ENCODE results near the gene H6PD. TPM values are rescaled to one million over a fixed set of nuclear protein-coding genes. Genes with fewer than 3 reads are reported as not detected.

The H6PD gene
- total and polyA plus RNA-seq, 4 donors = 21.5 to 59.8 (median 32.9) TPM

DNA sequence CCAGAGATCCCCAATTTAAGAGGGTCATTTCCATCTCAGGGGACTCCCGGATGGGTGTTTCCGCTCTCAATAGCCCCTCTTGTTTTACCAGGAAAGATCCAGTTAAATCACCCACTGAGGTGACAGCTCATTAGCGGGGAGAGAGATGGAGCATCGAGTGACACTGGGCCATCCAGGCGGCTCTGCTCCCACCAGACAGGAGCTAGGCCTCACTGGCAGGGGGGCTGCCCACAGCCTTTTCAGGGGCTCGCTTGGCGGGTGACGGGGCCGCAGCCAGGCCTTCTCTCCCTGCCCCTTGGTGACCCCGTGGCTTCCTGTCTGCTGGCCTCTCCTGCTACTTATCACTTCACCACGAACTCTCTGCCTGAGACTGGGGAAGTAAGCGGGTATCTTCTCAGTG is 31.4 kb downstream of the H6PD start:
- H3K4me1 ChIP-seq (ENCODE audit: control insufficient read depth in 5 of 5, insufficient read depth in 5 of 5, low read length in 5 of 5) = peaks cover 0 to 2% (median 0%) of the 10 kb centered on the region in 5 donors
- DNase-seq (no peak), ATAC-seq (ENCODE audit: insufficient read depth, low FRiP score) (no peak)
- H3K9me3 ChIP-seq (ENCODE audit: control insufficient read depth in 4 of 4, insufficient read depth in 3 of 4, low read length in 3 of 4) = no peaks in the 10 kb centered on the region
- 73 to 77% methylated on average over 12 of the region's 12 CpGs for WGBS, 2 donors
- TF ChIP-seq, protein P1, sequence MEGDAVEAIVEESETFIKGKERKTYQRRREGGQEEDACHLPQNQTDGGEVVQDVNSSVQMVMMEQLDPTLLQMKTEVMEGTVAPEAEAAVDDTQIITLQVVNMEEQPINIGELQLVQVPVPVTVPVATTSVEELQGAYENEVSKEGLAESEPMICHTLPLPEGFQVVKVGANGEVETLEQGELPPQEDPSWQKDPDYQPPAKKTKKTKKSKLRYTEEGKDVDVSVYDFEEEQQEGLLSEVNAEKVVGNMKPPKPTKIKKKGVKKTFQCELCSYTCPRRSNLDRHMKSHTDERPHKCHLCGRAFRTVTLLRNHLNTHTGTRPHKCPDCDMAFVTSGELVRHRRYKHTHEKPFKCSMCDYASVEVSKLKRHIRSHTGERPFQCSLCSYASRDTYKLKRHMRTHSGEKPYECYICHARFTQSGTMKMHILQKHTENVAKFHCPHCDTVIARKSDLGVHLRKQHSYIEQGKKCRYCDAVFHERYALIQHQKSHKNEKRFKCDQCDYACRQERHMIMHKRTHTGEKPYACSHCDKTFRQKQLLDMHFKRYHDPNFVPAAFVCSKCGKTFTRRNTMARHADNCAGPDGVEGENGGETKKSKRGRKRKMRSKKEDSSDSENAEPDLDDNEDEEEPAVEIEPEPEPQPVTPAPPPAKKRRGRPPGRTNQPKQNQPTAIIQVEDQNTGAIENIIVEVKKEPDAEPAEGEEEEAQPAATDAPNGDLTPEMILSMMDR (IDR thresholded peaks at IDR 0.05; ENCODE audit: control extremely low read depth, extremely low read depth) = no peak
- H3K27ac ChIP-seq (ENCODE audit: low read depth in 1 of 2, low read length in 1 of 2) = no peak overlapping the region
- no peak overlapping the region for H3K4me3 ChIP-seq
- H3K9ac ChIP-seq (ENCODE audit: insufficient read depth in 1 of 2, low read length in 2 of 2) = no peak overlapping the region
- H3K36me3 ChIP-seq (ENCODE audit: control insufficient read depth in 4 of 4, insufficient read depth in 4 of 4, low read length in 4 of 4) = peaks cover 0 to 52% (median 11%) of the 10 kb centered on the region in 4 donors
- no peaks in the 10 kb centered on the region for H3K27me3 ChIP-seq (ENCODE audit: control insufficient read depth in 3 of 3, insufficient read depth in 3 of 3, low read length in 2 of 3)

DNA sequence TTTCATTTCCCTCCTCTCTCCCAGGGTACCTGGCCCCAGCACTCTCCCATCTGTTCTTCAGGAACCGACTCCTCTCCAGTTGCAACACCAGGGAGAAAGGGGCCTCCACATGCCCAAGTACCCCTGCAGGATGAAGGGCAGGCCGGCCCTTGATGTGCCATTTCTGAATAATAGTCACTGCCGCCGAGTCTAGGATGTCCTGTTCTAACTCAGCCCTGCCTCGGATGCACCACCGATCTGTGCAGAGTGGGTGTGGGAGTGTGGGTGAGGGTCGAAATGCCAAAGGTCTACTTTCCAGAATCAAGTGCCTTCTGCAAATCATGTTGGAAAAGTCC is 32.7 kb downstream of the H6PD start:
- no peak for ATAC-seq (ENCODE audit: insufficient read depth, low FRiP score)
- H3K27ac ChIP-seq (ENCODE audit: low read depth in 1 of 2, low read length in 1 of 2) = no peak overlapping the region
- no peak overlapping the region for H3K9ac ChIP-seq (ENCODE audit: insufficient read depth in 1 of 2, low read length in 2 of 2)
- H3K36me3 ChIP-seq (ENCODE audit: control insufficient read depth in 4 of 4, insufficient read depth in 4 of 4, low read length in 4 of 4) = peaks cover 0 to 48% (median 10%) of the 10 kb centered on the region in 4 donors
- H3K27me3 ChIP-seq (ENCODE audit: control insufficient read depth in 3 of 3, insufficient read depth in 3 of 3, low read length in 2 of 3) = no peaks in the 10 kb centered on the region
- TF ChIP-seq, protein P1 (IDR thresholded peaks at IDR 0.05; ENCODE audit: control extremely low read depth, extremely low read depth) = no peak
- no peak for DNase-seq
- H3K9me3 ChIP-seq (ENCODE audit: control insufficient read depth in 4 of 4, insufficient read depth in 3 of 4, low read length in 3 of 4) = no peaks in the 10 kb centered on the region
- 79 to 87% methylated on average over 7 of the region's 7 CpGs for WGBS, 2 donors
- H3K4me3 ChIP-seq = no peak overlapping the region
- peaks cover 0 to 2% (median 0%) of the 10 kb centered on the region in 5 donors for H3K4me1 ChIP-seq (ENCODE audit: control insufficient read depth in 5 of 5, insufficient read depth in 5 of 5, low read length in 5 of 5)

DNA sequence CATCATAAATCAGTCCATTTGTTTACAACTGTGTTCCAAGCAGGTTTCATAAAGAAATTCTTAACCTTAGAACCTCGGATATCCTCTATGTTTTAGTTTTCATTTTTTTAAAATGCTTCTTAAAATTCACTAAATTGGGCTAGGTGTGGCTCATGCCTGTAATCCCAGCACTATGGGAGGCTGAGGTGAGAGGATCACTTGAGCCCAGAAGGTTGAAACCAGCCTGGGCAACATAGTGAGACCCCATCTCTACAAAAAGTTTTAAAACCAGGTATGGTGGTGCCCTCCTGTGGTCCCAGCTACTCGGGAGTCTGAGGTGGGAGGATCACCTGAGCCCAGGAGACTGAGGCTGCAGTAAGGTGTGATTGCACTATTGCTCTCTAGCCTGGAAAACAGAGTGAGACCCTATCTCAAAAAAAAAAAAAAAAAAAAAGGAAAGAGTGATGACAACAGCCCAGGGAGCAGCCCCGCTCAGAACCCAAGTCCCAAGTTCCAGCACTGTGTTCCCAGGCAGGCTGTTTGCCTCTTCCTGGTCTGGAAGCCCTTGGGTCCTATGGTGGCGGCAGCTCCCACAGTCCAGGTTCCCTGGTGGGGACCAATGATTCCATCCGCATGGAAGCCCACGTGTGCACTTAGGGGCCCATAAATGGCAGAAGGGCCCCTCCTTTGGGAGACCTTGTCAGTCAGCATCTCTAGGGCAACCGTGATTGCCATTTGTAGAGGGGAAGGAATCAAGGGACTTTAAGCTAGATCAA is 33.4 kb downstream of the H6PD start:
- Histone ChIP-seq H3K4me1 (ENCODE audit: control insufficient read depth in 5 of 5, insufficient read depth in 5 of 5, low read length in 5 of 5) (peaks cover 0 to 2% (median 0%) of the 10 kb centered on the region in 5 donors), H3K27ac (ENCODE audit: low read depth in 1 of 2, low read length in 1 of 2) (no peak overlapping the region), H3K9me3 (ENCODE audit: control insufficient read depth in 4 of 4, insufficient read depth in 3 of 4, low read length in 3 of 4) (no peaks in the 10 kb centered on the region), H3K9ac (ENCODE audit: insufficient read depth in 1 of 2, low read length in 2 of 2) (no peak overlapping the region), H3K36me3 (ENCODE audit: control insufficient read depth in 4 of 4, insufficient read depth in 4 of 4, low read length in 4 of 4) (peaks cover 0 to 41% (median 8%) of the 10 kb centered on the region in 4 donors), H3K27me3 (ENCODE audit: control insufficient read depth in 3 of 3, insufficient read depth in 3 of 3, low read length in 2 of 3) (no peaks in the 10 kb centered on the region), H3K4me3 (no peak overlapping the region)
- 90 to 94% methylated on average over 7 of the region's 7 CpGs for WGBS, 2 donors
- DNase-seq (no peak), ATAC-seq (ENCODE audit: insufficient read depth, low FRiP score) (no peak)
- TF ChIP-seq, protein P1 (IDR thresholded peaks at IDR 0.05; ENCODE audit: control extremely low read depth, extremely low read depth) = no peak

All from lung (tissue), 12 donors.